ENCODE data around the gene RTBDN.

- TF ChIP-seq POLR2AphosphoS5 (IDR thresholded peaks at IDR 0.05; ENCODE audit: low read depth, low read length) (no peak), RAD21 (IDR thresholded peaks at IDR 0.05; ENCODE audit: low read length) (no peak), FOXM1 (IDR thresholded peaks at IDR 0.05; ENCODE audit: low read depth) (no peak), MAX (IDR thresholded peaks at IDR 0.05; ENCODE audit: low read depth) (no peak), CTCF (IDR thresholded peaks at IDR 0.05) (no peak), TAF1 (IDR thresholded peaks at IDR 0.05; ENCODE audit: borderline replicate concordance, low read depth, low read length) (no peak), TEAD4 (IDR thresholded peaks at IDR 0.05; ENCODE audit: borderline replicate concordance, insufficient read depth) (no peak), PBX3 (IDR thresholded peaks at IDR 0.05) (no peak), SMC3 (IDR thresholded peaks at IDR 0.05; ENCODE audit: low read depth, low read length) (no peak), EZH2phosphoT487 (IDR thresholded peaks at IDR 0.05; ENCODE audit: borderline replicate concordance, low read depth) (no peak), ZBTB33 (IDR thresholded peaks at IDR 0.05; ENCODE audit: borderline replicate concordance, low read depth) (no peak), RFX5 (IDR thresholded peaks at IDR 0.05; ENCODE audit: low read length) (no peak), USF1 (IDR thresholded peaks at IDR 0.05; ENCODE audit: borderline replicate concordance, low read depth) (no peak)
Observed at GRCh38 chr19:12840091-12841079, 6.0 kb upstream of the RTBDN start.

Data from SK-N-SH (cell line).